A549 treated with AZD9567 at 1 μM for 4 hours (cell line): ENCODE data around the gene SIGLEC1. TPM values are rescaled to one million over a fixed set of nuclear protein-coding genes. Genes with fewer than 3 reads are reported as not detected.

Experiments used
- total RNA-seq: library from RNA; stranded (reverse); fragments of 200-300 nt; extraction: Qiagen RNA extraction; gene quantifications from 5 replicates; pipeline ENCODE4 v1.2.3, GENCODE V29; 2022; ENCODE audit not compliant: insufficient read depth

Gene SIGLEC1
- total RNA-seq: 0.01 to 0.03 TPM (median 0.03 TPM) in 3 of 5 replicates, not detected in the others

GRCh38 chr20:3712279-3712873, at the start of gene SIGLEC1:
TSS of gene SIGLEC1 (minus strand) at chr20:3712600. CDS start at chr20:3707128, 5,472 bp downstream.

GRCh38 chr20:3732327-3733118, 20.1 kb upstream of the SIGLEC1 start, which contains the start of gene HSPA12B:
TSS of gene HSPA12B (plus strand) at chr20:3732685. CDS start at chr20:3738675, 5,990 bp downstream.

DNA sequence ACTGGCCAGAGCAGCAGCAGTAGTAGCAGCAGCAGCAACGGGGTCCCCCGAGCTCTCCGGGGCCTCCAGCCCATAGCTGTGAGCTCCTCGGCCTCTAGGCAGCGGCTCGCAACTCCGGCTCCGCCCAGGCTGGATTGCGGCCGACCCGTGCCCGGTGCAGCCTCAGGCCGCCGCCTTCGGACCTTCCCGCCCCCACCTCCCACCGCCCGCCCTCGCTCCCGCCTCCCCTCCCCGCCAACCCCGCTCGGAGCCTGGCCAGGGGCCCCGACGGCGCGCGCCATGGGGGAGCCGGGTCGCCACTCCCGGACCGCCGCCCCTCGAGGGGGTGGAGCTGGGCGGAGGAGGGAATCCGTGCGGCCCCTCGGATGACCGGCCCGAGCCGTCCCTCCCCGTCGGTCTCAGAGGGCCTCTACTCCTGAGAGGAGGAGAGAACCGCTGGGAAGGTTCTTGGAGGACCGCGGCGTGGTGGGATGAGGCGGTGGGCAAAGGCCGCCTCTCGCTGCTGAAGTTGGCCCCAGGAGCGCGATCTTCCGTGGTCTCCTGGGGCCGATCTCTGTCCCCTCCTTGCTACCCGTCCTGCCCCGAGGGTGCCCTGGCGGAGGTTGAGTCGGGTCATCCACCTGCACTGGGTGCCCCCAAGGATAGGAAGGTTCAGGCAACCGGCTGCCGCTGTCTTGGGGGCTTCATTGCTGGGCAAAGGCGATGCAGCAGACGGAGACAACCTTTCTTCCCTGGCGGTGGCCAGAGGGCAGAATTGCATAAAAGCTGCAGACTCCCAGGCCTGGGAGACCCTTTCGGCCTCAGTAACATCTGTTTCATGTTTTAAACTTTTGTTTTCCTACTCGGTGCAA, 30.2 kb downstream of the SIGLEC1 start, which contains the start of gene ADAM33:
TSS of gene ADAM33 (minus strand) at position 80 of the 851 bp plus-strand sequence. CDS start at position 74, 6 bp downstream.

DNA sequence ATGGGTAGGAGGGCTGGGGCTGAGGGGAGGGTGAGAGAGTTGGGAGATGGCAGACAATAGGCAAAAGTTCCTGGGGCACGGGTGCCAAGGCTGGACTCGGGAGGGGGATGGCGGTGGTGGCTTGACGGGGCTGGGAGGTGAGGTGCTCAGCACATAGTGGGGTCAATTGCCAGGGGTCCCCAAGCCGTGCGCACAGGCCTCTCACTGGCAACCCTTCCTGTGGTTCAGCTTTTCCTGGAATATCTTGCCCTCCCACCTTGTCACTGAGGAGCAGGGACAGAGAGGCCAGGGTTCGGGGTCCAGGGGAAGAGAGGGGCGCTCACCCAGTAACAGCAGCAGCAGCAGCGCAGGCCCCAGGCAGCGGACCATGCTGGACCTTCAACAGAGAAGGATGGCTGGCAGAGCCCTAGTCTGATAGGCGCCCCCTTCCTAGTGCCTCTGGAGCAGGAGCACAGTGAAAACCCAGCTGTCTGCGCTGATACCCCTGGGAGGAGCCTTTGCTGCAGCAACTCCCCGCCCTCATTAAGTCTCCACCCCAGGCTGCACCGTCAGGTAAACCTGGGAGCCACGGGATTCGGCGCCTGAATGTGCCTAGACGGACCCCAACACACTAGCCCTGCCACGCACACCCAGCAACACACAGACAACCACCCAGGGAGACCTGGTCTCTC, 49.2 kb downstream of the SIGLEC1 start, which contains the start of gene GFRA4:
TSS of gene GFRA4 (minus strand) at position 369 of the 671 bp plus-strand sequence. CDS start at position 369, 0 bp downstream.

Other genes with a start within 250 kb of the SIGLEC1 start
- gene ATRN, start 241.6 kb downstream of the SIGLEC1 start, total RNA-seq: 19.7 to 26.0 TPM (median 25.8 TPM) in 5 replicates
- not detected in 5 replicates for gene GFRA4, start 49.2 kb downstream of the SIGLEC1 start, total RNA-seq
- 0.06 to 0.09 TPM (median 0.06 TPM) in 3 of 5 replicates, not detected in the others for gene ADAM33, start 30.6 kb downstream of the SIGLEC1 start, total RNA-seq
- gene HSPA12B, start 20.1 kb upstream of the SIGLEC1 start, total RNA-seq: 0.46 to 0.70 TPM (median 0.56 TPM) in 4 of 5 replicates, not detected in the other
- 127 to 178 TPM (median 163 TPM) in 5 replicates for gene ADISSP, start 55.2 kb upstream of the SIGLEC1 start, total RNA-seq
- gene SPEF1, start 68.8 kb upstream of the SIGLEC1 start, total RNA-seq: 2.0 to 2.4 TPM (median 2.1 TPM) in 4 of 5 replicates, not detected in the other
- gene CENPB, start 74.1 kb upstream of the SIGLEC1 start, total RNA-seq: 112 to 119 TPM (median 115 TPM) in 5 replicates
- gene CDC25B, start 83.7 kb upstream of the SIGLEC1 start, total RNA-seq: 174 to 209 TPM (median 207 TPM) in 5 replicates
- gene AP5S1, start 107.9 kb upstream of the SIGLEC1 start, total RNA-seq: 18.0 to 19.7 TPM (median 18.7 TPM) in 5 replicates
- 19.0 to 22.4 TPM (median 21.8 TPM) in 5 replicates for gene MAVS, start 134.2 kb upstream of the SIGLEC1 start, total RNA-seq
- gene PANK2, start 176.8 kb upstream of the SIGLEC1 start, total RNA-seq: 55.0 to 59.2 TPM (median 56.6 TPM) in 5 replicates